OCI-LY3 (cell line): ENCODE data around the gene MBOAT1.
"Not testable (repeated sequence)": the region's sequence is repeated elsewhere in the genome, so short reads cannot be mapped to it uniquely, and the experiment has no call there.

Experiments
- H2AFZ ChIP-seq: fragments of 200-600, 300-600 bp; shearing (Covaris generic); 2 replicates; pipeline ENCODE4 v1.6.0; 2014; ENCODE audit warnings: antibody characterized with exemption, low read depth, low read length
- H3K27ac ChIP-seq: fragments of 200-600, 300-600 bp; sonication (generic); 2 replicates; pipeline ENCODE4 v1.5.1; 2014; ENCODE audit warnings: mild to moderate bottlenecking, low read length, moderate library complexity, mixed read lengths
- H3K27me3 ChIP-seq: fragments of 200-600, 300-600 bp; sonication (generic); 2 replicates; pipeline ENCODE4 v1.6.1; 2014; ENCODE audit warnings: low read depth, low read length, mixed read lengths
- H3K36me3 ChIP-seq: fragments of 200-600, 300-600 bp; sonication (generic); replicated peaks from 2 replicates; pipeline ENCODE3; 2014; ENCODE audit warnings: low read depth, low read length, mixed read lengths
- H3K4me1 ChIP-seq: fragments of 300-600, 200-600 bp; sonication (generic); 2 replicates; pipeline ENCODE4 v1.6.1; 2014; ENCODE audit warnings: low read length, mixed read lengths
- H3K4me2 ChIP-seq: fragments of 200-600, 300-600 bp; sonication (generic); 2 replicates; pipeline ENCODE4 v1.6.1; 2014; ENCODE audit warnings: low read length, mixed read lengths
- H3K4me3 ChIP-seq: fragments of 300-600, 200-600 bp; sonication (generic); 2 replicates; pipeline ENCODE4 v1.5.1; 2014; ENCODE audit warnings: antibody characterized with exemption, mild to moderate bottlenecking, low read length, moderate library complexity
- H3K79me2 ChIP-seq: fragments of 300-600, 200-600 bp; shearing (Covaris generic); 2 replicates; pipeline ENCODE4 v1.6.1; 2014; ENCODE audit warnings: mild to moderate bottlenecking, low read length, mixed read lengths
- H3K9ac ChIP-seq: fragments of 300-600, 200-600 bp; shearing (Covaris generic); 2 replicates; pipeline ENCODE4 v1.6.0; 2014; ENCODE audit warnings: mild to moderate bottlenecking, low read length, moderate library complexity
- H3K9me3 ChIP-seq: fragments of 200-600, 300-600 bp; shearing (Covaris generic); 2 replicates; pipeline ENCODE4 v1.6.1; 2014; ENCODE audit warnings: low read length, mixed read lengths; ENCODE audit not compliant: insufficient read depth
- H4K20me1 ChIP-seq: fragments of 200-600, 300-600 bp; sonication (generic); 2 replicates; pipeline ENCODE4 v1.6.1; 2016; ENCODE audit warnings: low read length, mixed read lengths; ENCODE audit not compliant: insufficient read depth
- CTCF ChIP-seq: fragments of 200-600, 300-600 bp; sonication (generic); IDR thresholded peaks from 2 replicates; pipeline ENCODE4 v1.5.1; 2014; ENCODE audit warnings: antibody characterized with exemption, low read length, low read depth
- EZH2phosphoT487 ChIP-seq: fragments of 200-600 bp; shearing (Covaris generic); IDR thresholded peaks from 2 replicates; pipeline ENCODE4 v1.6.1; 2018; ENCODE audit warnings: antibody characterized with exemption, mixed run types, low read depth

Gene MBOAT1

GRCh38 chr6:20146291-20146690 is 66.0 kb downstream of the MBOAT1 start:
- Histone ChIP-seq H3K4me3 (no peak overlapping the region), H4K20me1 (no peaks in the 10 kb centered on the region), H3K9me3 (no peaks in the 10 kb centered on the region), H3K36me3 (no peaks in the 10 kb centered on the region), H3K9ac (no peak overlapping the region), H3K27me3 (no peaks in the 10 kb centered on the region), H3K4me1 (no peaks in the 10 kb centered on the region), H3K4me2 (no peak overlapping the region), H2AFZ (no peak overlapping the region), H3K79me2 (no peaks in the 10 kb centered on the region), H3K27ac (no peak overlapping the region)
- TF ChIP-seq EZH2phosphoT487 = no peak
- no peak for TF ChIP-seq CTCF

GRCh38 chr6:20142866-20143265 is 69.4 kb downstream of the MBOAT1 start:
- no peak overlapping the region for H3K4me3 ChIP-seq
- TF ChIP-seq EZH2phosphoT487 = no peak
- no peak for TF ChIP-seq CTCF
- no peaks in the 10 kb centered on the region for H3K9me3 ChIP-seq
- H3K9ac ChIP-seq = no peak overlapping the region
- H2AFZ ChIP-seq = no peak overlapping the region
- H3K27me3 ChIP-seq = no peaks in the 10 kb centered on the region
- no peak overlapping the region for H3K4me2 ChIP-seq
- no peaks in the 10 kb centered on the region for H4K20me1 ChIP-seq
- no peaks in the 10 kb centered on the region for H3K79me2 ChIP-seq
- no peaks in the 10 kb centered on the region for H3K36me3 ChIP-seq
- H3K27ac ChIP-seq = no peak overlapping the region
- H3K4me1 ChIP-seq = no peaks in the 10 kb centered on the region

GRCh38 chr6:20141931-20142330 is 70.3 kb downstream of the MBOAT1 start:
- no peak overlapping the region for H3K4me2 ChIP-seq
- no peak overlapping the region for H3K27ac ChIP-seq
- no peak overlapping the region for H2AFZ ChIP-seq
- no peaks in the 10 kb centered on the region for H3K27me3 ChIP-seq
- no peaks in the 10 kb centered on the region for H3K9me3 ChIP-seq
- H4K20me1 ChIP-seq = no peaks in the 10 kb centered on the region
- no peak overlapping the region for H3K4me3 ChIP-seq
- no peak overlapping the region for H3K9ac ChIP-seq
- TF ChIP-seq CTCF = no peak
- TF ChIP-seq EZH2phosphoT487 = no peak
- H3K4me1 ChIP-seq = no peaks in the 10 kb centered on the region
- no peaks in the 10 kb centered on the region for H3K36me3 ChIP-seq
- no peaks in the 10 kb centered on the region for H3K79me2 ChIP-seq

GRCh38 chr6:20139127-20139963 is 72.9 kb downstream of the MBOAT1 start:
- not testable (repeated sequence) for H4K20me1 ChIP-seq, H3K9ac ChIP-seq, H2AFZ ChIP-seq, H3K36me3 ChIP-seq, H3K4me1 ChIP-seq, H3K4me2 ChIP-seq, H3K9me3 ChIP-seq, H3K27me3 ChIP-seq, H3K27ac ChIP-seq, H3K4me3 ChIP-seq, H3K79me2 ChIP-seq
